Thymus (tissue), 11 donors: ENCODE results near the gene SLC35E1. TPM values are rescaled to one million over a fixed set of nuclear protein-coding genes. Genes with fewer than 3 reads are reported as not detected.
"Not testable (repeated sequence)": the region's sequence is repeated elsewhere in the genome, so short reads cannot be mapped to it uniquely, and the experiment has no call there.

ENCODE experiments used
- DNase-seq, 9 donors: peaks; one replicate each; pipeline ENCODE4 v3.0.0-alpha.2; 2013; ENCODE audit warnings: low spot score in 9 of 9, low read depth in 6 of 9, missing footprints in 1 of 9
- H3K27ac ChIP-seq, 2 donors: one replicate each; pipeline ENCODE4 v1.5.1; 2013; ENCODE audit warnings: control low read depth in 1 of 2, low read depth in 1 of 2, low read length in 1 of 2, mild to moderate bottlenecking in 1 of 2, moderate library complexity in 1 of 2
- H3K27me3 ChIP-seq, 2 donors: one replicate each; pipeline ENCODE4 v1.5.1; 2013; ENCODE audit warnings: low read length in 1 of 2; ENCODE audit not compliant: control insufficient read depth in 2 of 2, insufficient read depth in 1 of 2
- H3K36me3 ChIP-seq, 2 donors: one replicate each; pipeline ENCODE4 v1.5.1; 2013; ENCODE audit warnings: low read length in 1 of 2, mild to moderate bottlenecking in 1 of 2, moderate library complexity in 1 of 2; ENCODE audit not compliant: control insufficient read depth in 2 of 2, insufficient read depth in 2 of 2
- H3K4me1 ChIP-seq, 2 donors: one replicate each; pipeline ENCODE4 v1.5.1; 2013; ENCODE audit warnings: low read length in 2 of 2; ENCODE audit not compliant: control insufficient read depth in 2 of 2, insufficient read depth in 2 of 2
- H3K4me3 ChIP-seq, 2 donors: one replicate each; pipeline ENCODE4 v1.5.1; 2013; ENCODE audit warnings: low read length in 2 of 2, control low read depth in 1 of 2, mild to moderate bottlenecking in 1 of 2
- H3K9me3 ChIP-seq, 2 donors: one replicate each; pipeline ENCODE4 v1.5.1; 2013; ENCODE audit warnings: low read length in 1 of 2, mild to moderate bottlenecking in 1 of 2; ENCODE audit not compliant: control insufficient read depth in 2 of 2, insufficient read depth in 1 of 2
- WGBS: extraction: QIAGEN DNeasy Blood & Tissue Kit; methylation state at CpG from one replicate; pipeline ENCODE4 v1.1.7; 2013; 5-methylcytosine and 5-hydroxymethylcytosine counted together
- polyA plus RNA-seq: library from polyadenylated mRNA; stranded (reverse); fragments of 200-250 nt; gene quantifications from one replicate; pipeline ENCODE4 v1.2.3, GENCODE V29; 2013
- total RNA-seq: library from RNA; stranded (reverse); fragments of 120-200 nt; gene quantifications from one replicate; pipeline ENCODE4 v1.2.4, GENCODE V29; 2013
- donor health status: healthy.

SLC35E1 gene
- total and polyA plus RNA-seq, 2 donors: 13.1 to 31.3 TPM

DNA sequence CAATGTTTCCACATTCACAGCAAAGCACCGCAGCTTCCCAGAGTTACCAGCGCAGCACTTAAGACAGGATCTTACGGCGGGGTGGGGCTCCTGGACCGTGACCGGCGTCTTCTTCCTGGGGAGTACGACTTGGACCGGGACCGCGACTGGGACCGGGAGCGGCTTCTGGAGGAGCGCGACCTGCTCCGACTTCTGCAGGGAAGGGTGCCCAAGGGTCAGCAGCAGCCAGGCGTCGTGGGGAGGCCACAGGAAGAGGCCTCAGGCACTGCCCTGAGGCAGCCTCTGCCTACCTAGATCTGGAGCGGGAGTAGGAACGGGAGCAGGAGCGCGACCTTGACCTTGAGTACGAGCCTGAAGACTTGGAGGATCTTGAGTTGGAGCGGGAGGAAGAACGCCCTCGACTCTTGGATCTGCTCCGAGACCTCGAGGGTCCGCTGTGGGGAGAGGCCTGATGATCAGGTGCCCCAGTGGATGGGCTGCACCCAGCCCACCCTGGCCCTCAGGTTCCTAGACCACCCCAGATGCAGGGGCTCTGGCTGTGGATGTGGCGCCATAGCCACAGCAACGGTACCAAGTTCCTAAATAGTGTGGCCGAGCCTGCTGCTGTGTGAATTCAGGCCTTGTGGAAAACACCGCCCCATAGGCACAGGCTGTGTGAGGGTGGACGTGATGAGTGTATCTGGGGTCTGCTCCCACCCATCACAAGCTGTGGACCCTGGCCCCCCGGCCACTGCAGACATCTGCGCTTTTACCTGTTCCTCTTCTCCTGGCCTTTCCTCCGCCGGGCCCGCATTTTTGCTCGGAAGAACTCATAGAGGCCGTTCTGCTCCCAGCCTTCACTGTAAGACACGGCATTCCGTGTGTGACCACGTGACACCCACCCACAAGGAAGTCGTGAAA is 51.9 kb downstream of the SLC35E1 start:
- no peak overlapping the region for H3K4me3 ChIP-seq
- no peak for DNase-seq
- H3K27me3 ChIP-seq: no peaks in the 10 kb centered on the region
- peaks cover 0 to 3% of the 10 kb centered on the region in 2 donors for H3K4me1 ChIP-seq
- no peak overlapping the region for H3K27ac ChIP-seq
- WGBS: 98% methylated on average over 45 of the region's 45 CpGs
- peaks cover 75 to 82% of the 10 kb centered on the region in 2 donors for H3K36me3 ChIP-seq
- H3K9me3 ChIP-seq: no peaks in the 10 kb centered on the region

GRCh38 chr19:16519230-16519687 is 53.0 kb downstream of the SLC35E1 start:
- no peaks in the 10 kb centered on the region for H3K27me3 ChIP-seq
- peaks cover 73 to 77% of the 10 kb centered on the region in 2 donors for H3K36me3 ChIP-seq
- peaks cover 0 to 3% of the 10 kb centered on the region in 2 donors for H3K4me1 ChIP-seq
- H3K9me3 ChIP-seq: no peaks in the 10 kb centered on the region
- H3K27ac ChIP-seq: no peak overlapping the region
- no peak for DNase-seq
- WGBS: 98% methylated on average over 24 of the region's 24 CpGs
- H3K4me3 ChIP-seq: no peak overlapping the region

DNA sequence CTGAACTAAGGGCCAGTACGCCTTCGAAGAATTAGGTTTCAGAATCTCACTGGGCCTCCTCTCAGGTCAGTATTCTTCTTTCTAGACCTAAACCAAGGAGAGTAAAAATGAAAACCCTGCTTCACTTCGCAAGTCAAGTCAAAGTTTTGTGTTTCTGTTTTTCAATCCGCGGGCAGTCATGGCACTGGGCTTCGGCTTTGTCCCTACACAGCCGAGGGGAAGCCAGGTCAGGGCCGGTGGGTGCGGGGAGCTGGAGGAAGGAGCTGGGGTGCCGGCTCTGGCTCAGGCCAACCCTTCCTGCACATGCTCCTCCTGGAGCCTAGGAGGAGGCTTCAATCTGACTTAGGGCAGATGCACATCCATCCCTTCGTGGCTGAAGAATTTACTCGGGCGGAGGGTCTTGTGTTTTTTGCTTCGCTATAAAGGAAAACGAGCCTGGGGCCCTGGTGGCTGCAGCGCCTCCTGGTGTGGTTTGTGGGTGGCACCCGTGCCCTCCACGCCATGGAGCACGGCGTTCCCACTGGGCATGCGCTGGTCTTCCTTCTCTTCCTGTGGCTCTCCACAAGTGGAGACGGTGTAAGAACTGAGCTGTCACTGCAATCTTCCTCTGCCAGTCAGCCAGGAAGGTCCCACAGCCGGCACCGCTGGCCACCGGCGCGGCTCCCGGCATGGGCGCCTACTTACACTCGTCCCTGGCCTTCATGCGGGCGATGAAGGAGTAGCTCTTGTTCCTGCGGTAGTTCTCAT is 53.6 kb downstream of the SLC35E1 start:
- Histone ChIP-seq H3K27ac (no peak overlapping the region), H3K4me3 (no peak overlapping the region), H3K4me1 (peaks cover 0 to 3% of the 10 kb centered on the region in 2 donors), H3K27me3 (no peaks in the 10 kb centered on the region), H3K9me3 (no peaks in the 10 kb centered on the region), H3K36me3 (peaks cover 71 to 72% of the 10 kb centered on the region in 2 donors)
- whole genome bisulfite sequencing: 96% methylated on average over 33 of the region's 33 CpGs
- DNase-seq: no peak

GRCh38 chr19:16518061-16518460 is 54.2 kb downstream of the SLC35E1 start:
- 98% methylated on average over 14 of the region's 14 CpGs for WGBS
- peaks cover 0 to 3% of the 10 kb centered on the region in 2 donors for H3K4me1 ChIP-seq
- H3K9me3 ChIP-seq: no peaks in the 10 kb centered on the region
- no peak overlapping the region for H3K27ac ChIP-seq
- no peak for DNase-seq
- peaks cover 65 to 67% of the 10 kb centered on the region in 2 donors for H3K36me3 ChIP-seq
- H3K27me3 ChIP-seq: no peaks in the 10 kb centered on the region
- no peak overlapping the region for H3K4me3 ChIP-seq

- Histone ChIP-seq H3K36me3 (peaks cover 62 to 65% of the 10 kb centered on the region in 2 donors), H3K4me1 (peaks cover 0 to 3% of the 10 kb centered on the region in 2 donors), H3K27me3 (no peaks in the 10 kb centered on the region), H3K4me3 (no peak overlapping the region), H3K27ac (no peak overlapping the region), H3K9me3 (no peaks in the 10 kb centered on the region)
- DNase-seq: peak in 1 of 9 donors; percentile 13
- WGBS: 70% methylated on average over 14 of the region's 14 CpGs
These were observed 55.1 kb downstream of the SLC35E1 start for GRCh38 chr19:16516923-16517610.

DNA sequence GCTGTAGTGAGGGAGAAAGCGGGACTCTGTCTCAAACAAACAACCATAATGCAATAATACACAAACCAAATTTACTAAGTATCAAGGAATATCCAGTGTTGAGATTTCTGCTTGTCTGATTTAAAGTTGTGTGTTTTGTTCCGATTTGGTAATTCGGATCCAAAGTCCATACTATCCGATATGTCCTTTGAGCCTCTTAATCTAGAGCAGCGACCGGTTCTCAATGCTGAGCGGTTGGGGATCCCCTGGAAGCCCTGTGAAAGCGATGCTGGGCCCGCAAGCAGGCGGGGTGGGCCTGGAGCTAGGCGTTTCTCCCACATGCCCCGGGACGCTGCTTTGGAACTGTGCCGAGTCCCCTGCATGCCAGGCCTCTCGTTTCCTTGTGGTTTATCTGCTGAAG is 55.8 kb downstream of the SLC35E1 start:
- DNase-seq: no peak
- peaks cover 55 to 62% of the 10 kb centered on the region in 2 donors for H3K36me3 ChIP-seq
- H3K4me3 ChIP-seq: no peak overlapping the region
- H3K4me1 ChIP-seq: peaks cover 0 to 3% of the 10 kb centered on the region in 2 donors
- 92% methylated on average over 15 of the region's 15 CpGs for WGBS
- no peaks in the 10 kb centered on the region for H3K9me3 ChIP-seq
- H3K27me3 ChIP-seq: no peaks in the 10 kb centered on the region
- no peak overlapping the region for H3K27ac ChIP-seq

DNA sequence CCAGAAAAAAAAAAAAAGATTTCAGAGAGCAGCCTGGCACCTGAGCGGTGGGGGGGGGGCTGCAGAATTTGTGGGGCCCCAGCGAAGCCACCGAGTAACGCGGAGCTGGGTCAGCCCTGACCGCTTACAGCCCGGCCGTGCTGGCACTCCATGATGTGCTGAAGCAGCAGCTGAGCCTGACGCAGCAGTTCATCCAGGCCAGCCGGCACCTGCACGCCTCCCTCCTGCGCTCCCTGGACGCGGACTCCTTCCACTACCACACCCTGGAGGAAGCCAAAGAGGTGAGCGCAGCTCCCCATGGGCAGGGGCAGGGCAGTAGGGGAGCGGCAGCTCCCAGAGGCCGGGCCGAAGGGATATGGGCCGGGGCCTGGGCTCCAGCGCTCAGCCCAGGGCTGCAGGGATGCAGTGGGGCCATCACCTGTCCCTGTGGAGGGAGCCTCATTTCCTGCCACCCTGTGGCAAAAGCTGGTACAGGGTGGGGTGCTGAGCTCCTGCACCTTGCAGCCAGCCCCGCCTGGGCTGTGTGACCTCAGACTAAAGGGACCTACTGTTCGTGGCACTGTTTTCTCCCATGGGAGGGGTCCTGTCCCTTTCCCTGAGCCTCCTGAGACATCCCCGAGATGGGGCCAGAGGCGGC is 57.7 kb downstream of the SLC35E1 start:
- Histone ChIP-seq H3K9me3 (no peaks in the 10 kb centered on the region), H3K27me3 (no peaks in the 10 kb centered on the region), H3K27ac (no peak overlapping the region), H3K4me3 (no peak overlapping the region), H3K36me3 (peaks cover 46 to 48% of the 10 kb centered on the region in 2 donors), H3K4me1 (peaks cover 0 to 3% of the 10 kb centered on the region in 2 donors)
- 96% methylated on average over 24 of the region's 24 CpGs for WGBS
- DNase-seq: no peak

- 99% methylated on average over 10 of the region's 10 CpGs for WGBS
- not testable (repeated sequence) for DNase-seq
These were observed 59.6 kb downstream of the SLC35E1 start for GRCh38 chr19:16512611-16513010.

More at GRCh38 chr19:16512611-16513010, 59.6 kb downstream of the SLC35E1 start:
- H3K4me1 ChIP-seq, H3K27ac ChIP-seq, H3K4me3 ChIP-seq, H3K27me3 ChIP-seq, H3K9me3 ChIP-seq: not testable (repeated sequence)
- H3K36me3 ChIP-seq: peaks cover 31 to 35% of the 10 kb centered on the region in 2 donors
